HG02852 (cell line): ENCODE measurements around the gene DGKG.

Experiments used
- ATAC-seq: cut with Tn5 transposase; IDR thresholded peaks from one replicate; pipeline ENCODE4 v1.9.1; 2021; ENCODE audit warnings: mild to moderate bottlenecking, moderate library complexity; ENCODE audit not compliant: unreplicated experiment

DGKG gene

GRCh38 chr3:186118692-186119091 is 243.3 kb downstream of the DGKG start:
- ATAC-seq = no peak

DNA sequence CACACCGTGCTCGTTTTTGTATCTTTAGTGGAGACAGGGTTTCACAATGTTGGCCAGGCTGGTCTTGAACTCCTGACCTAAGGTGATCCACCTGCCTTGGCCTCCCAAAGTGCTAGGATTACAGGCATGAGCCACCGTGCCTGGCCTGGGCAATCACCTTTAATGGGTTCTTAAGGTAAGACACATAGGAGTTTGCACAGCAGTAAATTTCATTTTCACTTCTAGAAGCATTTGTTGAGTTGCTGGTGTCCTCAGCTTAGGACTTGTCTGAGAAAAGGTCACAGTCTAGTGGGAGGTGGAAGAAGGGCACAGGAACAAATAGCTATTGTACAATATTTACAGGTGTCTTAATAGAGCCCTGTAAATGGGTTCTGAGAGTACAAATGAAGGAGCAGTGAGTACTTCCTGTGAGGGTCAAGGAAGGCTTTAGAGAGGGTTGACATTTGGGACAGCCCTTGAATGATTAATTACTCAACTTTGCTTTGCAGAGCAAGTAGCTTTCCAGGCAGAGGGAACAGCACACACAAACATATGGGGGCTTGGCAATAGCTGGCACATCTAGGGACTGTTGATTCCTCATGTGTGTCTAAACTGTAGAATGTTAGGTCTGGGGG is 244.4 kb downstream of the DGKG start:
- ATAC-seq = no peak

- no peak for ATAC-seq
Measured at GRCh38 chr3:186115239-186115996, 246.6 kb downstream of the DGKG start.

DNA sequence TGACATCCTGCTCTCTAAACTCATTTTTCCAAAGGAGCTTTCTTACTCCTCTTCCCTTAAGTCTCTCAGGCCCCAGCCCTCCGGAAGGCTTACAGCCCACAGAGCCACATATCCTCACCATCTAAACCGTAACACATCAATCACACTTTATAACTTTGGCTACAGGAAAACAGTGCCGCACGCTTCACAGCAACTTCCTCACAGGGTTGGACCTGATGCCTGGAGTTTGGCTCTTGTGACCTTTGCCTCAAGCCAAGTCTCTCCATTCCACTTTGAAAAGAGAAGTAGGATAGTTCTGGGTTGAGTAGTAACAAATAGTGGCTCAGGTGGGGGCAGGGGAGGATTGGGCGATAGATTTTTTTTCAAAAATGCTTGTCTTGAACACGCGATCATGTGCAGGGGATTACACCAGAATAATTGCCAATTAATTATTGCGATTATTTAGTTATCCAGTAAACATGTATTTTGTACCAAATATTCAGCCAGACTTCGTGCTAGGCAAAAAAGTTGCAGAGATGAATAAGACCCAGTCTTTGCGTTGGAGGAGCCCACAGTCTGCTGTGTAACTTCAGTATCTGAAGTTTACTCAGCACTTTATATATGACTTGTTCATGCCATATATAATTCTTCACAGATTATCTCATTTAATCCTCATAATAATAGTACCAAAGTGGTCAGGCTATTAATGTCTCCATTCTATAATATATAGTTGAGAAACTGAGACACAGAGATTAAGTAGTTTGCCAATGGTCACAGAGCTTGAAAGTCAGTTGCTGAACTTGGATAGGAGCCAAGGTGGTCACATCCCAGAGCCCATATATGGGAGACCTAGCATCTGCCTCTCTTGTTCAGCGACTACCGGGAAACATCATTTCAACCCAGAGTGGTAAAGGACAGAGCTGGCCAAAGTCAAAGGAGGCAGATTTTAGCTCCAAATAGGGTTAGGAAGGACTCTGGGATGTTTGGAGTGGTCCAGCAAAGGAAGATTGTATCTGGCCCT is 250.8 kb downstream of the DGKG start:
- no peak for ATAC-seq

GRCh38 chr3:186109897-186110803 is 251.9 kb downstream of the DGKG start:
- no peak for ATAC-seq

- peak; percentile 90 for ATAC-seq
Measured at GRCh38 chr3:186108941-186109865, 252.8 kb downstream of the DGKG start, which contains the start of gene ETV5. Gene ETV5 (minus strand): TSS chr3:186109089. CDS start chr3:186105868, 3,221 bp downstream.

GRCh38 chr3:186108106-186108940 is 253.7 kb downstream of the DGKG start:
- no peak for ATAC-seq

DNA sequence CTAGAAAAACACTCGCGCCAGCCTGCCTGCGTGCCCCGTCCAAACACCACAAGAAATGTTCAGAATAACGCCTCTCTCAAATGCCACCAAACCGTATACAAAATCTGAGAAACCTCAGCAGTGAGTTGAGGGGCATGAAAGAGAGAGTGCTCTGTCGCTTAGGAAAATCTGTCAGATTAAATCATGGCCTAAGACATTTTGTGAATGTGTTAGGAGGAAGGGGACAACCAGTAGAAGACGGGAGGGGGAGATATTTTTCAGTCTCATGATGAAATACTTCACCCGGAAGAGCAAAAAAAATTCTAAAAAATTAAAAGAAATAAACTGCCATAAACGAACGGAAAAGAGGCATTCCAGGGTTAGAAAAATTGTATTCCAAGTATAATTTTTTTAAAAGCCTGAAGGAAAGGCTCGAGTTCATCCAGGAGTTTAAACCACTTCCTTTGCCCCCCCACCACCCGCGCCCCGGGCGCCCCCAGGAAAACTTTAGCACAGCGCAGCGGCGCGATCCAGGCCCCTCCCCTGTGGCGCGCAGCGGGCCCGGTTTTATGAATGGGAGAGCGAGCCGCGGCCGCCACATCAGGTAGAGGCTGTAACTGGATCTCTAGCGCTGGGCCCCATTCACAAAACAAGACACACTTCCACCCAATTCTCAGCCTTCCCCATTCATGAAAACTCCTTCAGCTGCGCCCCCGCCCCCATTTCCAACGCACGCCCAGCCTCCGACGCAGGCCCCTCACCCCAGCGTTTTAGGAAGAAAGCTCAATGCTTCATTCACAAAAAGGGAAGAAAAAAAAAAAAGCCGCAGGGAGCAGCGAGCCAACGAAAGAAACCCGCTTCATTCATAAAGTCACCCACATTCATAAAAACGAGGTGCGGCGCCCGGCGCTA is 254.6 kb downstream of the DGKG start:
- peak; percentile 22 for ATAC-seq

DNA sequence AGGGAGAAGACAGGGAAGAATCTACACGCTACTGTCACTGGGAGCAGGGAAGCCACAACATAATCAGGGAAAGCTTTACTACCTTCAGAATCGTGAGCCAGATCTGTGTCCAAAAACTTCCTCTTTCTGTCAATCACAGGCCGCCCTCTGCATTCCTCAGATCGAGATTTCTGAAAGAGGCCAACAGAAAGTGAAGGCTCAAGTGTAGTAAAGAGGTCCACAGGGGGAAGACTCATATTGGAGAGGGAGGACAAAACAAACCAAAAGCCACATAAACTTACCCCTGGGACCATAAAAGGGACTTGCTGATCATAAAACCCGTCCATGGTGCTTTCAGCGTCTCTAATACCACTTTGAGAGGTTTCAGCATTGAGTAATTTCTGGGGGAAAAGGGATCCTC is 256.5 kb downstream of the DGKG start:
- ATAC-seq = no peak

DNA sequence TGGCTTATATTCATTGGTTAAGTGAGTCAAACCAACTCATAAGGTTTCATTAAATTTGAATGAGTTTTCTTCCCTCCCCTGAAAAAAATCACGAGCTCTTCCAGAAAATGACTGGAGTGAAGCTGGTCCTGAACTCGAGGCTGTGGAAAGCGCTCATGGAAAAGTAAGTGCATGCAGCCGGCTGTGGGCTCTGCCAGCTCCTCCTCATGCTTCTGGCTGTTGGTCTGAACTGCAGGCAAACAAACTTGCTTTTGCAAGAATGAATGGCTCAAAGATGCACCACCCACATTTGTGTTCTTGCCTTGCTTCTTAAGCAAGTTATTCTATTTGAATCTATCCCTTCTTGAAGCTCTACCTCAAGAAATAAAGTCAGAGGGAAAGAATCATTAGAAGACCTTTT is 259.3 kb downstream of the DGKG start:
- no peak for ATAC-seq

DNA sequence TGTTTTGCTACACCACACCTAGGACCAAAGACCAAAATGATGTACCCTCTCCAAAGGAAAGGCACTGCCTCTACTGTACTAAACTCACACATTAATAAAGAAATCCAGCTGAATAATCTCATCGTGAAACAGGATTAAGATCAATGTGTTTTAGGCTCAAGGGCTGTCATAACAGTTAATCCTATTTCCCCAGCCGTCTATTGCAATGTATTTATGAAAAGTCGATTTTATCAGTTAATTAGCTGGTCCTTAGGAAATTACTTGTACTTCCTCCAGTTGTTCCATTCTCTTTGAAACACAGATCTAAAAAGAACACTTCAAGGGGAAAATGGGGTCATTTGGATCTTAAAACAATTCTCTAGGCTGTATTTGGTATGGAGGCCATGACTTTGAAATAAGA is 261.6 kb downstream of the DGKG start:
- ATAC-seq = no peak

- ATAC-seq = no peak
Measured at GRCh38 chr3:186099178-186099577, 262.9 kb downstream of the DGKG start.

- no peak for ATAC-seq
Measured at GRCh38 chr3:186098740-186099139, 263.3 kb downstream of the DGKG start.

GRCh38 chr3:186097663-186098451 is 264.2 kb downstream of the DGKG start:
- no peak for ATAC-seq

DNA sequence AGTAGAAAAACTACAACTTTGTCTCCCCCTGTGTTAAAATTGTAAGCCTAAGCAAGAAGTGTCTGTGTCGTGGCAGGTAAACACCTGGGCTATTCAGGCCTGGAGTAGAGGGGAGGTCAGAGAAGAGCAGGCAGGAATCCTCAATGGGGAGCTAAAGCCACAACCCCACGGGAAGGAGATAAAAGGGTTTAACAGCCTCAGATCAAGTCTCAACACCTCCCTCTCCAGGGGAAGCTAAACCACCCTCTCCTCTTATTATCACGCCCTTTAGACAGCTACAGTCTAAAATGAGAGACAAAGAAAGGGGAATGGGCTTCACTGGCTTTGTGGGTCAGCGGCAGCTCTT is 264.7 kb downstream of the DGKG start:
- ATAC-seq = no peak
